GM12872 (cell line): ENCODE data around the gene POLR3A.

ENCODE experiments used
- CTCF ChIP-seq: IDR thresholded peaks from 3 replicates; pipeline ENCODE4 v1.5.1; 2011; ENCODE audit warnings: low read depth, mild to moderate bottlenecking, low read length, moderate library complexity; ENCODE audit not compliant: insufficient read depth

Gene POLR3A

GRCh38 chr10:77989081-77989724 is 40.1 kb downstream of the POLR3A start:
- no peak for TF ChIP-seq CTCF

GRCh38 chr10:77987671-77988255 is 41.6 kb downstream of the POLR3A start:
- no peak for TF ChIP-seq CTCF

GRCh38 chr10:77984986-77985385 is 44.3 kb downstream of the POLR3A start:
- TF ChIP-seq CTCF: no peak

- no peak for TF ChIP-seq CTCF
Observed at GRCh38 chr10:77983384-77984341, 45.7 kb downstream of the POLR3A start.

- no peak for TF ChIP-seq CTCF
Observed at GRCh38 chr10:77981281-77981680, 48.0 kb downstream of the POLR3A start.

- TF ChIP-seq CTCF: no peak
Observed at GRCh38 chr10:77979221-77979620, 50.1 kb downstream of the POLR3A start.

- TF ChIP-seq CTCF: no peak
Observed at GRCh38 chr10:77978360-77978759, 51.0 kb downstream of the POLR3A start.
